Cerebellar nuclear complex (tissue), 1 donor: ENCODE data around the gene MED12.
"Not testable (repeated sequence)": the region's sequence is repeated elsewhere in the genome, so short reads cannot be mapped to it uniquely, and the experiment has no call there.

Experiments used
- DNase-seq, 2 experiments: peaks; one replicate each; lab custom pipeline; 2025; lab: John Stamatoyannopoulos, UW

The MED12 gene

DNA sequence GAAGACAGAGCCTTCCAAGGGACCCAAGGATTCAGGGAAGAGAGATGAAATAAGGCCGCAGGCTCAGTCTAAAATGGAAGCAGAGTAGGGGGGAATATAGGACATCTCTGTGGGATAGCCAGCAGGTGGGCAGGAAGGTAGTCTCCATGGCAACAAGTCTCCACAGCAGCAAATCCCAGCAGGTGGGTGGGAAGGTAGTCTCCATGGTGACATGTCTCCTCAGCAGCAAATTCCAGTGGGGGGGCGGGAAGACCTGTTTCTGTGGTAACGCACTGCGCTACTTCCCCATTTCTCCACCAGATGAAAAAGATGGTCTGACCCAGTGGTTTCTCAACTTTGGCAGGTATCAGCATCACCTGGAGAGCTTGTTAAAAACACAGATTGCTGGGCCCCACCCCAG, 44.6 kb downstream of the MED12 start:
- DNase-seq: no peak

GRCh38 chrX:71164071-71164470, 45.7 kb downstream of the MED12 start:
- DNase-seq: no peak

- DNase-seq: no peak
Measured at GRCh38 chrX:71166461-71166860, 48.1 kb downstream of the MED12 start.

DNA sequence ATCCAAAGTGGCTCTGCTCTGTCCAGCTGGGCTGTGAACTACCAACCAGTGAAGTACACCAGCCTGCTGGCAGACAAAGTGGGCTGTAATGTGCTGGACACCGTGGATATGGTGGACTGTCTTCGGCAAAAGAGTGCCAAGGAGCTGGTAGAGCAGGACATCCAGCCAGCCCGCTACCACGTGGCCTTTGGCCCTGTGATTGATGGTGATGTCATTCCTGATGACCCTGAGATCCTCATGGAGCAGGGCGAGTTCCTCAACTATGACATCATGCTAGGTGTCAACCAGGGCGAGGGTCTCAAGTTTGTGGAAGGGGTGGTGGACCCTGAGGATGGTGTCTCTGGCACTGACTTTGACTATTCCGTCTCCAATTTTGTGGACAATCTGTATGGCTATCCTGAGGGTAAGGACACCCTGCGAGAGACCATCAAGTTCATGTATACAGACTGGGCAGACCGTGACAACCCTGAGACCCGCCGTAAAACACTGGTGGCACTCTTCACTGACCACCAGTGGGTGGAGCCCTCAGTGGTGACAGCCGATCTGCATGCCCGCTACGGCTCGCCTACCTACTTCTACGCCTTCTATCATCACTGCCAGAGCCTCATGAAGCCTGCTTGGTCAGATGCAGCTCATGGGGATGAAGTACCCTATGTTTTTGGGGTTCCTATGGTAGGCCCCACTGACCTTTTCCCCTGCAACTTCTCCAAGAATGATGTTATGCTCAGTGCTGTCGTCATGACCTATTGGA, 48.8 kb downstream of the MED12 start:
- no peak for DNase-seq

DNA sequence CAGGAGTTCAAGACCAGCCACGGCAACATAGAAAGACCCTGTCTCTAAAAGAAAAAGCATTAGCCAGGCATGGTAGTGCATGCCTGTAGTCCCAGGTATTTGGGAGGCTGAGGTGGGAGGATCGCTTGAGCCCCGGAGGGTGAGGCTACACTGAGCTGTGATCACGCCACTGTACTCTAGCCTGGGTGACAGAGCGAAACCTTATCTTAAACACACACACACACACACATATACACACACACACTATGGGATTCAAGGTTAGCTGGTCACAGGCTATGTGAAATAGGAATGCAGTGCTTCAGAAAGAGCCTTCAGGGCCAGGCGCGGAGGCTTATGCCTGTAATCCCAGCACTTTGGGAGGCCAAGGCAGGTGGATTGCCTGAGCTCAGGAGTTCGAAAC, 49.7 kb downstream of the MED12 start:
- DNase-seq: no peak

DNA sequence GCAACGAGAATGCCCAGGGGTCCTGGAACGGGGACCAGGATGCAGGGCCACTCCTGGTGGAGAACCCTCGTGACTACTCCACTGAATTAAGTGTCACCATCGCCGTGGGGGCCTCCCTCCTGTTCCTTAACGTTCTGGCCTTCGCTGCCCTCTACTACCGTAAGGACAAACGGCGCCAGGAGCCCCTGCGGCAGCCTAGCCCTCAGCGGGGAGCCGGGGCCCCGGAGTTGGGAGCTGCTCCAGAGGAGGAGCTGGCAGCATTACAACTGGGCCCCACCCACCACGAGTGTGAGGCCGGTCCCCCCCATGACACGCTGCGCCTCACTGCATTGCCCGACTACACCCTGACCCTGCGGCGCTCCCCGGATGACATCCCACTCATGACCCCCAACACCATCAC, 51.2 kb downstream of the MED12 start:
- no peak for DNase-seq

GRCh38 chrX:71170660-71171059, 52.3 kb downstream of the MED12 start:
- DNase-seq: no peak

- DNase-seq: no peak
Measured at GRCh38 chrX:71171110-71171801, 52.9 kb downstream of the MED12 start.

DNA sequence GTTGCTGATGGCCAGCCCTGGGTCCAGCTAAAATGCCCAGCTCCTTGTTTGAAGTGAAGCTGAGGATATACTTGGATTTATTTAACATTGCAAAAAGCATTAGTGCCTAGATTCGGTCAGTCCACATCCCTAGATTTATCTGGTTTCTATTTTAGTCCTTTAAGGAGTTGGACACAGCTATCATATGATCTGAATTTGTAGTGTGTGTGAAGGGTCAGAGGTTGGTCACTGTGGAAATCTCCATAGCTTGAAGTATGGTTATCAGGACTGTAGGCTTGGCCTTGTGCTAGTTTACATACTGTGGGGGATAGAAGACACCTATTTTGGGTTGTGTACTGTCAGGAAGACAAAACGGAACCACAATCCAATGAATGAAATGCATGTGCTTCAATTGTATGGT, 55.0 kb downstream of the MED12 start:
- DNase-seq: no peak

DNA sequence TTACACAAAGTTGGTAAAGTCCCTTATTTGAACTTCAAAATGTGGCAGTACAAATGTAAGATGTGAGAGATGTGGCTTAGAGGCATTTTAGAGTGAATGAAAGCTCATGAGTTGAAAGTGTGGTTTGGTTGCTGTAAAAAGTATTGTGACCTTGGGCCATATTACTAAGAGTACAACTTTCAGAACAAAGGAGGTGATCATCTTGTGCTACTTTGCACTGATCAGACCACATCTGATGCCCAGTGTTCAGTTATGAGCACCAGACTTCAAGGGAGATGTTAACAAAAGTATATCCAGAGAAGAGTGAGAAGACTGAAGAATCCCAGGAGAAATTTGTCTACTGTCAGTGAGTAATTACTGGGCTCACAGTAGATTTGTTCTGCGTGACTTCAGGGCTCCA, 56.4 kb downstream of the MED12 start:
- DNase-seq: no peak

DNA sequence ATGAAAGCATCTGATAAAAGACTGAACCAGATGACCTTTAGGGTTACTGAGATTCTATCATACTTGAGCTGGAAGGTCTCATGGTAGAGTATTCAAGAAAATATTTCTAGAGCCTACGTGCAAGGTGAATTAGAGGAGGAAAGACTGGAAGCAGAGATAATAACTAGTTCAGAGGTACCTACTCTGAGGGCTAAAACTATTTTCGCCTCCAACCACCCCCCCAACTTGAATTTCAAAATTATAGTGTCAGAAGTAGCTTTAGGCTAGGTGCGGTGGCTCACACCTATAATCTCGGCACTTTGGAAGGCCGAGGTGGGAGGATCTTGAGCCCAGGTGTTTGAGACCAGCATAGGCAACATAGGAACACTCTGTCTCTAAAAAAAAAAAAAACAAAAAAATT, 57.1 kb downstream of the MED12 start:
- DNase-seq: no peak

DNA sequence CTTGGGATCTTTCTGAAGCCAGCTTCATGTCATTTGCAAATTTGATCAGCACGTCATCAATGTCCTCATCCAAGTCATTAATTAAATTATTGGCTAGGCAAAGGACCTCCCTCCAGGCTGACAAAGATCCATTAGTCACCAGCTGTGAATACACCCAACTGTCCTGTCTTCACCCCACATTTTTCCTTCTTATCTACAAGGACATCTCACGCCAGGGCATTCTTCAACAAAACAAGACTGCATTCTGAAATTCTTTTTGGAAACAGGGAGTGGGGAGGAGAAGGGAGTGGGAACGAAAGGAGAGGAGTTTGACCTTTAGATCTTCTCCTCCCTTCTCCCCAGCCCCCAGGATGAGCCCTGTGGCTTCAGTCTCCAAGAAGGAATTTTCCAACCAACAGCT, 58.9 kb downstream of the MED12 start:
- no peak for DNase-seq

DNA sequence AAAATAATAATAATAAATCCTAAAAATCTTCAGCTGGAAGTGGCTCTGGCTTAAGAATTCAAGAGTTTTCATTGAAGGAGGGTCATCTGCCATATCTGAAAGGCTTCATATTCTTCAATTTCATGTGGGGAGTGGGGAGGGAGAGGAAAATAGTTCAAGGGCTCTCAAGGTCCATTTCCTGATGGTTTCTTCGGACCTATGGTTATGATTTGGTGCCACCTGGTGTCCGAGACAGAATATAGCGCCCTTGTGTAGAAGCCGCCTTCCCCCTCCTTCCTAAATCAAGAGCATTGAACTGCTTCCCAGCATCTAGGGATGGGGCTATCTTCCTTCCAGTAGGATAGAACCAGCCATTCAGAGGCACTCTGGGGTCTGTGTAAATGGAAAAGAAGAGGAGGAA, 60.5 kb downstream of the MED12 start:
- no peak for DNase-seq

DNA sequence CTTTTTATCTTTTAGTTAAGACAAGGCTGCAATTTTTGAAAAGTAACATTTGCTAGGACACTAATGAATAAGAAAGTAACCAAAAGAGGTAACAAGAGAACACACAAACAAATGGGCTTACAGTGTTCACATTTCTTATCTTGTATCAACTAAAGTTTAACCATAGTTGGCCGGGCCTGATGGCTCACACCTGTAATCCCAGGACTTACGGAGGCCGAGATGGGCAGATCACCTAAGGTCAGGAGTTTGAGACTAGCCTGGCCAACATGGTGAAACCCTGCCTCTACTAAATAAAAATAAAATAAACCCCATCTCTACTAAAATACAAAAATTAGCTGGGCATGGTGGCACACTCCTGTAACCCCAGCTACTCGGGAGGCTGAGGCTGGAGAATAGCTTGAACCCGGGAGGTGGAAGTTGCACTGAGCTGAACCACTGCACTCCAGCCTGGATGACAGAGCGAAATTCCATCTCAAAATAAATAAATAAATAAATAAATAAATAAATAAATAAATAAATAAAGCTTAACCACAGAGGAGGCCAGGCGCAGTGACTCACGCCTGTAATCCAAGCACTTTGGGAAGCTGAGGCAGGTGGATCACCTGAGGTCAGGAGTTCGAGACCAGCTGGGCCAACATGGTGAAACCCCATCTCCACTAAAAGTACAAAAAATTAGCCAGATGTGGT, 62.3 kb downstream of the MED12 start:
- not testable (repeated sequence) for DNase-seq

GRCh38 chrX:71181558-71181909, 63.1 kb downstream of the MED12 start:
- DNase-seq: no peak

DNA sequence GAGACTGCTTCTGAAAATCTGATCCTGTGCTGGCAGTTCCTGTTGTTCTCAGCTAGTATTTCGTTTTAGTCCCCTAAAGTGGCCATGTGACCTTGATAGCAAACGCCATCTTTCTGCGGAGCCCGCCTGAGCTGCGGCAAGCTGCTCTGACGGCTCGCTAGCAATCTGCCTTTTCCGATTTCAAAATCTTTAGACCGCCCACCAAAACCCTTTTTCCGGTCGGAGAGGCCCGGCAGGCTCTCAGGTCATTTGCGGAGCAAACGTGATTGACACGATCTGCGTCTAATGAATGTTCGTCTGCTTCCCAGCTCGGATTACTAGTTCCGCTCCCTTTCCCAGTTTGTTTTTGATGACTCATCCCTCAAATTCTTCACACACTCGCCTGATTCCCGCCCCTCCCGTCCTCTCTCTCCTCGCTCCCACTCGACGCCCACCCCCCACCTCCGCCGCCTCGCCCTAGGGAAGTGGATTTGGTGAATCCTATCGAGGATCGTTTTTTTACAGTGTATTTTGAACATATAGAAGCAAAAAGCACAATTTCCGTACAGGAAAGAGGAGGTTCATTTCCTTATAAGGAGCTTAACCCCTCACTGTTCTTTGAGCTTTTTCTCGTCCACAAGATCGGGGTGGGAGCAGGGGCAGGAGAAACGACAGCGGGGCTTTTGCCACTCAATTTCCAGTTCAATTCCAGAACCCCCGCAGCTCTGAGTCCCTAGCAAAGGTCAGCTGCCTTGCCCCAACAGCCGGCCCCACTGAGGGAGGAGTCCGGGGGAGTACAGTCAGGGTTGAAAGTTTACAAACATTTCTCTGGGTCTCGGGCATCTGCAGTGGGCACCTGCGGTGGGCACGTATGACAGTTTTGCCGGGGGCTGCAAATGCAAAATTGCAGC, 63.8 kb downstream of the MED12 start:
- peak in 1 of 2 experiments; percentile 82 for DNase-seq

DNA sequence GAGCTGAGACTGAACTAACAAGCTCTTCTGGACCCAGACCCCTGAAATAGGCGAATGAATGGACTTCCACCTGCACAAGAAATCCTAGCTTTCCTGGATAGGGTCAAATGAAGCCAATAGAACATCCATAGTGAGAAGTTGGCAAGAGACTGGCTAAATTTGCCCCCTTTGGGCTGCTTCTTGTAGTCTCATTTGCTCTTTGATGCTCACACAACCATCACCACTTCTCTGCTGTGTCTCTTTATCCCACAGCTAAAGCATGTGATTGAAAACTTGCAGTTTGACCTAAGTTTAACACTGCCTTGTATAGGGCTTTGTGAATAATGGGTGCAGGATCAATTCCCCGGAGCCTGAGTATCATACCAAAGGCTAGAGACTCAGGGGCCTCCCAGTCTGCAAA, 64.5 kb downstream of the MED12 start:
- DNase-seq: no peak

DNA sequence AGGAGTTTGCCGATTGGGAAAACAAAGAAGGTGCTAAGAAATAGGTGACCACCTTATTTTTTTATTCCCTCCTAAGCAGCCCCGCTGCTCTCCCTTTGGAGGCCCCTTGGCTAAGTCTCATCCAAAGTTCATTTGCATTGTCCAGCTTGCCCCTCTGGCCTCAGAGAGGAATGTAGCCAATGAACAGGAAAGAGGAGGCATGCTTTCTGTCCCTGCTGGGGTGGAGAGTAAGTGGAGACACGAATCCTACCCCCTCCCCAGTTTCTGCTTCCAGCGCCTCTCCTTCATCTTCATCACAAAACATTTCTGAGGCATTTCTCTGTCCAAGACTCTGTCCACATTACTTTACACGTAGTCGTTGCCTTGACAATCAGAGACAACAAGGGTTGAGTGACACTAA, 64.9 kb downstream of the MED12 start:
- DNase-seq: no peak

GRCh38 chrX:71184092-71184491, 65.7 kb downstream of the MED12 start:
- no peak for DNase-seq

DNA sequence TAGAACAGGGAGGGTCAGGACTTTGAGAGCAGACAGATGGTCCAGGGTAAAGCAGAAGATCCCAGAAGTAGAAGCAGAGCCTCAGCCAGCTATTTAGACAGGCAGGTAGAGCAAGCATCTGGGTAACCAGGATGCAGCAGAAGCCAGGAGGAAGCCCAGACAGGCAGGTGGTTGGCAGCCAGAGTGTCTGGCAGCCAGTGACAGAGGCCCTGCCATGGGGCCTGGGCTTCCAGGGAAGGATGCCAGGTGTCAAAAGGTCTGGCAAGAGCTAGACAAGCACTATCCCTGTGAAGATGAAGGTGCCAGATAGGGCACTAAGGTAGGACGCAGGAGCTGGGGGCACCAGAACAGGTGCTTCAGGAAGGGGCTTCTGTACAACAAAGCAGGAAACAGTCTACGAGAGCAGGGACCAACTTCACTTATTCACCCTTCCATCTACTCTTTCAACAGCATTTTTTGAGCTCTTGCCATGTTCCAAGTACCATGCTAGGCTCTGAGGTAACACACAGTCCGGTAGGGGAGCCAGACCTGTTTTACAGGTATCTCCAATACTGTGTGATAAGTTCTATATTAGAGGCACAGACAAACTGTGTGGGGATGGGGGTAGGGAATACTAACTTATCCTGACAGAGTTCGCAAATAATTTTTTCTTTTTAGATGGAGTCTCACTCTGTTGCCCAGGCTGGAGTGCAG, 66.6 kb downstream of the MED12 start:
- DNase-seq: no peak

DNA sequence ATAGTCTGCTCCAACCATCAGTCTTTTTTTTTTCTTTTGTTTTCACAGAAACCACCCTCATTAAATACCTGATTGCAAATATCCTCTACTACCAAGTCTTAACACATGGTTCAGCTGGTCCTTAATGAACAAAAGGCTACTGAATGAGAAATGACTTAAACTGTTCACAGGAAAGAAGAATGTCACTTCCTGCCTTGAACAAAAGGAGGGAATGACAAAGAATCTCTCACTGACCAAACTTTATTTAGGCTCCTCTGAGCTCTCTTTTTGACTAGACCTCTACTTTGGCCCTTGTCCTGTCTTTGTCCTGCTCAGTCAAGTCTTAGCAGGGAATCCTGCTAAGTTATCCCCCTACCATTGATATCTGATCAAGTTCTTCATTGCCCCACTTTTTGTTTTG, 72.9 kb downstream of the MED12 start:
- no peak for DNase-seq
